ENCODE results near the gene SYT8. TPM values are rescaled to one million over a fixed set of nuclear protein-coding genes. Genes with fewer than 3 reads are reported as not detected.

The SYT8 gene
- total and polyA plus RNA-seq, 12 donors = not detected

DNA sequence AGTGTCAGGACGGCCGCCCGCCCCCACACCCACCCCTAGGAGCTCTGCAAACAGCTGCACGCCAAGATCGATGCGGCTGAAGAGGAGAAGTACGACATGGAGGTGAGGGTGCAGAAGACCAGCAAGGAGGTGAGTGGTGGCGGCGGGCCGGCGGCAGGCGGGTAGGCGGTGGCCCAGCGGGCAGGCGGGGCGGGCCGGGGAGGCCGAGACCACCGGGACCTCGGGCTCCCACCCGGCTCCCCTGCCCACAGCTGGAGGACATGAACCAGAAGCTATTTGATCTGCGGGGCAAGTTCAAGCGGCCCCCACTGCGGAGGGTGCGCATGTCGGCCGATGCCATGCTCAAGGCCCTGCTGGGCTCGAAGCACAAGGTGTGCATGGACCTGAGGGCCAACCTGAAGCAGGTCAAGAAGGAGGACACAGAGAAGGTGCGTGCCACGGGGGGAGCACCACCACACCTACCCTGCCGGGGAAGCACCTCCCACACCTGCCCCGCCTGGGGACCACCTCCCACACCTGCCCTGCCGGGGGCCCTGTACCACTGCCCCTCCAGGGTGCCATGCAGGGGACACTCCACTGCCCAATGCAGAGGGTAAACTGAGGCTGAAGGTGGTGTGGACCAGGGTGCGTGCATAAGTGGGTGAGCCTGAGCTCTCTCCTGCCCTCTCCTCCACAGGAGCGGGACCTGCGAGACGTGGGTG, 6.1 kb downstream of the SYT8 start:
- TF ChIP-seq CTCF (IDR thresholded peaks at IDR 0.05) = no peak
- ATAC-seq = no peak
- Histone ChIP-seq H3K27ac (peak overlapping the region in 1 of 10 donors; percentile 93), H3K9me3 (no peaks in the 10 kb centered on the region), H3K4me3 (peak overlapping the region in 1 of 10 donors; percentile 45), H3K4me1 (peaks cover 11 to 65% (median 42%) of the 10 kb centered on the region in 9 donors), H3K27me3 (no peaks in the 10 kb centered on the region), H3K36me3 (no peaks in the 10 kb centered on the region)
- 95 to 96% methylated on average over 37 of the region's 37 CpGs for WGBS, 2 donors
- peak in 1 of 2 donors; percentile 10 for DNase-seq
- intact Hi-C loops (cut with DNase I) = loop anchor here in 4 of 10 donors (5.0 kb wide), 3 partner anchors 36 to 1469 kb away; no protein-coding TSS in a partner anchor

DNA sequence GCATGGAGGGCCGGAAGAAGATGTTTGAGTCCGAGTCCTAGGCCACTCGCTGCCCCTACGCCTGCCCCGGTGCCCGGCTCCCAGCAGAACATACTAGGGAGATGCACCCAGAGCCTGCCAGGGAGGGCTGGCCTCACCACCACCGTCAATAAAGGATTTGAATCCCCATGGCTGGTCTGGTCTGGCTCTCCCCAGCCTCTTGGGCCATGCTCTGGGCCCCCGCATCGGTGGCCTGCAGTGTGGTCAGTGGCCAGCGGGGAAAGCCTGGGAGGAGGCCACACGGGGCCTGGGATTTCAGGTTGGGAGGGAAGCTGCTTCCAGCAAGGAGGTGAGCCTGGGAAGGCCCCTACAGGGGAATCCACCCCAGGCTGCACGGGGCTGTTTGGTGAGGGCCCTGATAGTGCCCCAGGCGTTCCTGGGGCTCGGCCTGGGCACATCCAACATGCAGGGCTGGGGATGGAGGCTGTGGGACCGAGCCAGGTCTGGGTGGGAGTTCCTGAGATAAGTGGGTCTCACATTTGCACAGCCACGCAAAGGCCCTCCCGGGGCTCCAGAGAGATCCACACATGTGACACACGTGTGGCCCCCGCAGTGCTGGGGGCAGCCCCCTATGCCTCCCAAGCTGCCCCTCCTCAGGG, 6.8 kb downstream of the SYT8 start:
- H3K27ac ChIP-seq = peak overlapping the region in 5 of 10 donors; percentile 8 to 80 (median 69)
- TF ChIP-seq CTCF (IDR thresholded peaks at IDR 0.05) = no peak
- H3K27me3 ChIP-seq = no peaks in the 10 kb centered on the region
- WGBS, 2 donors = 94% methylated on average over 19 of the region's 19 CpGs
- no peak overlapping the region for H3K4me3 ChIP-seq
- peak in 1 of 2 donors; percentile 10 for DNase-seq
- H3K4me1 ChIP-seq = peaks cover 11 to 67% (median 42%) of the 10 kb centered on the region in 9 donors
- intact Hi-C loops (cut with DNase I) = loop anchor here in 4 of 10 donors (2.0 to 5.0 kb wide), 4 partner anchors 21 to 1469 kb away; no protein-coding TSS in a partner anchor
- H3K9me3 ChIP-seq = no peaks in the 10 kb centered on the region
- H3K36me3 ChIP-seq = no peaks in the 10 kb centered on the region
- ATAC-seq = no peak

GRCh38 chr11:1842149-1843097, 7.6 kb downstream of the SYT8 start:
- Histone ChIP-seq H3K27ac (peak overlapping the region in 9 of 10 donors; percentile 1 to 80 (median 58)), H3K9me3 (no peaks in the 10 kb centered on the region), H3K4me1 (peaks cover 11 to 68% (median 42%) of the 10 kb centered on the region in 9 donors), H3K27me3 (no peaks in the 10 kb centered on the region), H3K36me3 (no peaks in the 10 kb centered on the region), H3K4me3 (no peak overlapping the region)
- ATAC-seq = peak in 7 of 8 donors; percentile 41 to 89 (median 78)
- 58 to 72% methylated on average over 29 of the region's 29 CpGs for WGBS, 2 donors
- no peak for TF ChIP-seq CTCF (IDR thresholded peaks at IDR 0.05)
- intact Hi-C loops (cut with DNase I) = loop anchor here in 4 of 10 donors (2.0 to 5.0 kb wide), 4 partner anchors 20 to 1470 kb away; no protein-coding TSS in a partner anchor
- DNase-seq = peak; percentile 55 to 73

Data from heart right ventricle (tissue), 16 donors.